ENCODE measurements around the gene PODN. TPM values are rescaled to one million over a fixed set of nuclear protein-coding genes. Genes with fewer than 3 reads are reported as not detected.
A peak's percentile ranks its signal among the peaks of the same experiment; 100 is the strongest.

Gene PODN
- total RNA-seq, 5 donors from 2014 or later (not counting 1 experiment from before 2014, with no cell fraction given): 0.22 to 0.68 (median 0.46) TPM; not detected in 1

- Histone ChIP-seq H3K27me3 (replicated peaks in 1 of 2; ENCODE audit: control insufficient read depth in 2 of 2, extremely low read depth in 1 of 2, insufficient read depth in 2 of 2, low read length in 1 of 2) (peaks cover 0 to 9% of the 10 kb centered on the region in 2 experiments), H3K36me3 (ENCODE audit: control insufficient read depth in 2 of 2, extremely low read depth in 1 of 2, insufficient read depth in 1 of 2, low read length in 1 of 2) (no peaks in the 10 kb centered on the region), H3K27ac (ENCODE audit: low read length) (no peak overlapping the region), H3K9me3 (no peaks in the 10 kb centered on the region), H3K4me1 (ENCODE audit: control insufficient read depth in 1 of 2, extremely low read depth in 1 of 2, insufficient read depth in 2 of 2, low read length in 2 of 2) (peaks cover 0 to 24% of the 10 kb centered on the region in 2 experiments), H3K4me3 (ENCODE audit: control insufficient read depth in 1 of 2, extremely low read depth in 1 of 2, low read length in 1 of 2) (no peak overlapping the region)
- ChIA-PET CTCF (no interaction called here), POLR2A (no interaction called here)
- Mint-ChIP-seq H3K4me1 (peaks cover 0 to 7% (median 3%) of the 10 kb centered on the region in 3 donors), H3K9me3 (no peaks in the 10 kb centered on the region), H3K27ac (no peak overlapping the region), H3K27me3 (no peaks in the 10 kb centered on the region), H3K4me3 (no peak overlapping the region), H3K36me3 (no peaks in the 10 kb centered on the region)
- DNase-seq: no peak
- 70% methylated on average over 3 of the region's 4 CpGs for WGBS (ENCODE audit: insufficient coverage)
- ATAC-seq (replicated peaks in 1 of 4): no peak
These were observed 24.6 kb downstream of the PODN start for GRCh38 chr1:53086491-53087070.

GRCh38 chr1:53087332-53088285 is 25.6 kb downstream of the PODN start:
- POLR2A ChIA-PET: no interaction called here
- H3K27ac ChIP-seq (ENCODE audit: low read length): no peak overlapping the region
- H3K4me1 Mint-ChIP-seq: peaks cover 0 to 7% (median 3%) of the 10 kb centered on the region in 3 donors
- peaks cover 0 to 24% of the 10 kb centered on the region in 2 experiments for H3K4me1 ChIP-seq (ENCODE audit: control insufficient read depth in 1 of 2, extremely low read depth in 1 of 2, insufficient read depth in 2 of 2, low read length in 2 of 2)
- CTCF ChIA-PET: interaction anchor here in 1 of 2 donors (0.5 kb wide), 1 partner anchor 262 kb away, joined by 4 read pairs; no protein-coding TSS in a partner anchor
- no peak overlapping the region for H3K4me3 Mint-ChIP-seq
- ATAC-seq (replicated peaks in 1 of 4) (no peak), DNase-seq (no peak)
- H3K9me3 Mint-ChIP-seq: no peaks in the 10 kb centered on the region
- no peaks in the 10 kb centered on the region for H3K36me3 Mint-ChIP-seq
- H3K4me3 ChIP-seq (ENCODE audit: control insufficient read depth in 1 of 2, extremely low read depth in 1 of 2, low read length in 1 of 2): no peak overlapping the region
- no peaks in the 10 kb centered on the region for H3K9me3 ChIP-seq
- WGBS (ENCODE audit: insufficient coverage): 84% methylated on average over 21 of the region's 27 CpGs
- no peaks in the 10 kb centered on the region for H3K27me3 Mint-ChIP-seq
- peaks cover 0 to 9% of the 10 kb centered on the region in 2 experiments for H3K27me3 ChIP-seq (replicated peaks in 1 of 2; ENCODE audit: control insufficient read depth in 2 of 2, extremely low read depth in 1 of 2, insufficient read depth in 2 of 2, low read length in 1 of 2)
- H3K27ac Mint-ChIP-seq: no peak overlapping the region
- H3K36me3 ChIP-seq (ENCODE audit: control insufficient read depth in 2 of 2, extremely low read depth in 1 of 2, insufficient read depth in 1 of 2, low read length in 1 of 2): no peaks in the 10 kb centered on the region

- Mint-ChIP-seq H3K36me3 (no peaks in the 10 kb centered on the region), H3K4me1 (peaks cover 0 to 7% (median 0%) of the 10 kb centered on the region in 3 donors), H3K9me3 (no peaks in the 10 kb centered on the region), H3K27ac (no peak overlapping the region), H3K4me3 (no peak overlapping the region), H3K27me3 (no peaks in the 10 kb centered on the region)
- 92% methylated on average over 10 of the region's 19 CpGs for WGBS (ENCODE audit: insufficient coverage)
- POLR2A ChIA-PET: no interaction called here
- Histone ChIP-seq H3K27ac (ENCODE audit: low read length) (no peak overlapping the region), H3K4me3 (ENCODE audit: control insufficient read depth in 1 of 2, extremely low read depth in 1 of 2, low read length in 1 of 2) (no peak overlapping the region), H3K4me1 (ENCODE audit: control insufficient read depth in 1 of 2, extremely low read depth in 1 of 2, insufficient read depth in 2 of 2, low read length in 2 of 2) (peaks cover 0 to 13% of the 10 kb centered on the region in 2 experiments), H3K36me3 (ENCODE audit: control insufficient read depth in 2 of 2, extremely low read depth in 1 of 2, insufficient read depth in 1 of 2, low read length in 1 of 2) (no peaks in the 10 kb centered on the region), H3K9me3 (no peaks in the 10 kb centered on the region), H3K27me3 (replicated peaks in 1 of 2; ENCODE audit: control insufficient read depth in 2 of 2, extremely low read depth in 1 of 2, insufficient read depth in 2 of 2, low read length in 1 of 2) (peaks cover 0 to 13% of the 10 kb centered on the region in 2 experiments)
- no peak for DNase-seq
- ATAC-seq (replicated peaks in 1 of 4): no peak
- CTCF ChIA-PET: interaction anchor here in 1 of 2 donors (0.5 kb wide), 1 partner anchor 263 kb away, joined by 4 read pairs; no protein-coding TSS in a partner anchor
These were observed 26.7 kb downstream of the PODN start for GRCh38 chr1:53088616-53089300.

- Histone ChIP-seq H3K27ac (ENCODE audit: low read length) (no peak overlapping the region), H3K9me3 (no peaks in the 10 kb centered on the region), H3K27me3 (replicated peaks in 1 of 2; ENCODE audit: control insufficient read depth in 2 of 2, extremely low read depth in 1 of 2, insufficient read depth in 2 of 2, low read length in 1 of 2) (peaks cover 0 to 13% of the 10 kb centered on the region in 2 experiments), H3K36me3 (ENCODE audit: control insufficient read depth in 2 of 2, extremely low read depth in 1 of 2, insufficient read depth in 1 of 2, low read length in 1 of 2) (no peaks in the 10 kb centered on the region), H3K4me1 (ENCODE audit: control insufficient read depth in 1 of 2, extremely low read depth in 1 of 2, insufficient read depth in 2 of 2, low read length in 2 of 2) (peaks cover 0 to 4% of the 10 kb centered on the region in 2 experiments), H3K4me3 (ENCODE audit: control insufficient read depth in 1 of 2, extremely low read depth in 1 of 2, low read length in 1 of 2) (peak overlapping the region in 1 of 2 donors; percentile 34)
- CTCF ChIA-PET: no interaction called here
- Mint-ChIP-seq H3K36me3 (no peaks in the 10 kb centered on the region), H3K4me3 (no peak overlapping the region), H3K27me3 (no peaks in the 10 kb centered on the region), H3K9me3 (no peaks in the 10 kb centered on the region), H3K27ac (no peak overlapping the region), H3K4me1 (peaks cover 0 to 2% (median 0%) of the 10 kb centered on the region in 3 donors)
- WGBS (ENCODE audit: insufficient coverage): 84% methylated on average over 8 of the region's 11 CpGs
- POLR2A ChIA-PET: no interaction called here
- DNase-seq (no peak), ATAC-seq (replicated peaks in 1 of 4) (no peak)
These were observed 27.6 kb downstream of the PODN start for GRCh38 chr1:53089478-53090226.

GRCh38 chr1:53090227-53091147 is 28.5 kb downstream of the PODN start:
- no peak for ATAC-seq (replicated peaks in 1 of 4)
- no peaks in the 10 kb centered on the region for H3K27me3 Mint-ChIP-seq
- WGBS (ENCODE audit: insufficient coverage): 86% methylated on average over 36 of the region's 37 CpGs
- ChIA-PET CTCF (no interaction called here), POLR2A (no interaction called here)
- peak in 9 of 35 experiments; percentile 4 to 44 (median 17) for DNase-seq
- no peak overlapping the region for H3K4me3 Mint-ChIP-seq
- no peak overlapping the region for H3K27ac Mint-ChIP-seq
- Histone ChIP-seq H3K4me1 (ENCODE audit: control insufficient read depth in 1 of 2, extremely low read depth in 1 of 2, insufficient read depth in 2 of 2, low read length in 2 of 2) (no peaks in the 10 kb centered on the region), H3K4me3 (ENCODE audit: control insufficient read depth in 1 of 2, extremely low read depth in 1 of 2, low read length in 1 of 2) (peak overlapping the region in 1 of 2 donors; percentile 34), H3K27ac (ENCODE audit: low read length) (no peak overlapping the region), H3K36me3 (ENCODE audit: control insufficient read depth in 2 of 2, extremely low read depth in 1 of 2, insufficient read depth in 1 of 2, low read length in 1 of 2) (no peaks in the 10 kb centered on the region), H3K9me3 (no peaks in the 10 kb centered on the region), H3K27me3 (replicated peaks in 1 of 2; ENCODE audit: control insufficient read depth in 2 of 2, extremely low read depth in 1 of 2, insufficient read depth in 2 of 2, low read length in 1 of 2) (peaks cover 0 to 13% of the 10 kb centered on the region in 2 experiments)
- H3K4me1 Mint-ChIP-seq: no peaks in the 10 kb centered on the region
- no peaks in the 10 kb centered on the region for H3K9me3 Mint-ChIP-seq
- H3K36me3 Mint-ChIP-seq: no peaks in the 10 kb centered on the region

Data from T-cell (primary cell).